CD4-positive, alpha-beta T cell treated with Interferon gamma for 1 hour (primary cell): ENCODE measurements around the gene MANEAL.
"Not testable (repeated sequence)": the region's sequence is repeated elsewhere in the genome, so short reads cannot be mapped to it uniquely, and the experiment has no call there.

Experiments used
- DNase-seq: peaks from one replicate; pipeline ENCODE4 v3.0.0-alpha.2; 2020

Gene MANEAL, protein sequence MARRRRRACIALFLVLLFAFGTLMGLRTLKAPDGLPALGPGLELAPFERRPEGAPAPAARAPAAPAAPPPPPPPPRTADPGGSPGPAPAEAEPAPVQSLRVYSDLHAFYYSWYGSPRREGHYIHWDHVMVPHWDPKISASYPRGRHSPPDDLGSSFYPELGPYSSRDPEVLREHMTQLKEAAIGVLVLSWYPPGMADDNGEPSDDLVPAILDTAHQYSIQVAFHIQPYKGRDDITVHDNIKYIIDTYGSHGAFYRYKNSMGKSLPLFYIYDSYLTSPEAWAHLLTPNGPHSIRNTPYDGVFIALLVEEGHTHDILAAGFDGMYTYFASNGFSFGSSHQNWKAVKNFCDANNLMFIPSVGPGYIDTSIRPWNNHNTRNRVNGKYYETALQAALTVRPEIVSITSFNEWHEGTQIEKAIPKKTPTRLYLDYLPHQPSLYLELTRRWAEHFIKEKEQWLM

DNA sequence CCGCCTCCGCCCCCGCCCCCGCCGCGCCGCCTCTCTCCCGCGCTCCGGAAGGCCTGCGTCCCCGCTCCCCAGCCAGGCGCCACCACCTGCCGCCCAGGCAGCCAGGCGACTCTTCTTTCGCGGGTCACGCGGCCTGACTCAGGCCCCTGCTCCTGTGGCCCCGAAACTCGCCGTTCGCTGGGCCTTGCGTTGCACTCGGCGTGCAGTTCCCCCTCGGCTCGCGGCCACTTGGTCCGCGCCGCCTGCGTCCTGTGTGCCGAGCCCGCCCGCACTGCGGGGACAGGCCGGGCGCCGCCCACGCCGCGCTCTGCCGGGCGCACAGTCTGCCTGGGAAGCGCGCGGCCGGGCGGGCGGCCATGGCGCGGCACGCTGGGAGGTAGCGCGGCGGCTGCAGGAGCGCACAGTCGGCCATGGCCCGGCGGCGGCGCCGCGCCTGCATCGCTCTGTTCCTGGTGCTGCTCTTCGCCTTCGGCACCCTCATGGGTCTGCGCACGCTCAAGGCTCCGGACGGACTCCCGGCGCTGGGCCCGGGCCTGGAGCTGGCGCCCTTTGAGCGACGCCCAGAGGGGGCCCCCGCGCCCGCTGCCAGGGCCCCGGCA is at the start of gene MANEAL:
Gene MANEAL (plus strand): TSS at position 75 of the 599 bp plus-strand sequence. CDS start 336 bp downstream, at position 411.
- DNase-seq, result peak; percentile 6

DNA sequence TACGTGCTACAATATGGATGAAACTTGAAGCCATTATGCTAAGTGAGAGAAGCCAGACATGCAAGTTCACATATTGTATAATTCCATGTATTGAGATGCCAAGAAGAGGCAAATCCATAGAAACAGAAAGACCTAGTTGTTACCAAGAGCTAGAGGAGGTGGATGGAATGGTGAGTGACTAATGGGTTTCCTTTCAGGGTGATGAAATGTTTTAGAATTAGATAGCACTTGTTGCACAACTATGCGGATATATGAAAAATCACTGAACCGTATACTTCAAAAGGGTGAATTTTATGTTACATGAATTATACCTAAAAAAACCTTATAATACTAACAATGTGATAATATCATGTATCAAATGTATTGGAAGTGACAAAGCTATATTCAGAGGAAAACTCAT is 46.8 kb upstream of the MANEAL start:
- DNase-seq, result no peak

DNA sequence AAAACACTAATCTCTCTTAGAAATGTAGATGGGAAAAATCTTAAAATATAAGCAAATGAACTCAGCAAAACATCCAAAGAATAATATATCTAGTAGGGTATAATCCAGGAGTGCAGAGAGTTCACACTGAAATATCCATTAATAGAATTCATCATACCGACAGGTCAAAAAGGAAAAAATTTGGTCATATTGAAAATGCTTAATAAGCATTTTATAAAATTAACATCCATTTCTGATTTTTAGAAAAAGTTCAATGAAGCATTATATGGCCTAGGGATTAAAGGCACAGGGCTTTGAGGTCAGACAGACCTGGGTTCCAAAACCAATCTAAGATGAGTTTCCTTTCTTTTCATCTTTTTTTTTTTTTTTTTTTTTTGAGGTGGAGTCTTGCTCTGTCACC is 45.1 kb upstream of the MANEAL start:
- no peak for DNase-seq

DNA sequence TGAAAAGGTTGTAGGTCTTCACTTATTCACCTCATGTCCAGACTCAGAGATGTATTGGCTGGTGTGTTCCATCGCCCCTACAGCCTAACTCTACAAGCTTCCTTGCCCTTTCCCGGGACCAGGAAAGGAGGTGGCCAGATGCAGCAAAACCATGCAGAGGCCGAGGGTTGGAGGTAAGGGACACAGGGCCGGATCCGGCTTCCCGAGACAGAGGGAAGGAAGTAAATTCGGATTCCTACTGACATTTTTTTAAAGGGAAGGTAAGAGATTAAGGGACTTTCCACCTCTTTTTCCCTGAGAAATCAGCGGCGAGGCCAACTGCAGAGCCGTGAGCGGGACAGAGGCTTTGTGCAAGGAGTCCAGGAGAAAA is 41.4 kb upstream of the MANEAL start:
- no peak for DNase-seq

DNA sequence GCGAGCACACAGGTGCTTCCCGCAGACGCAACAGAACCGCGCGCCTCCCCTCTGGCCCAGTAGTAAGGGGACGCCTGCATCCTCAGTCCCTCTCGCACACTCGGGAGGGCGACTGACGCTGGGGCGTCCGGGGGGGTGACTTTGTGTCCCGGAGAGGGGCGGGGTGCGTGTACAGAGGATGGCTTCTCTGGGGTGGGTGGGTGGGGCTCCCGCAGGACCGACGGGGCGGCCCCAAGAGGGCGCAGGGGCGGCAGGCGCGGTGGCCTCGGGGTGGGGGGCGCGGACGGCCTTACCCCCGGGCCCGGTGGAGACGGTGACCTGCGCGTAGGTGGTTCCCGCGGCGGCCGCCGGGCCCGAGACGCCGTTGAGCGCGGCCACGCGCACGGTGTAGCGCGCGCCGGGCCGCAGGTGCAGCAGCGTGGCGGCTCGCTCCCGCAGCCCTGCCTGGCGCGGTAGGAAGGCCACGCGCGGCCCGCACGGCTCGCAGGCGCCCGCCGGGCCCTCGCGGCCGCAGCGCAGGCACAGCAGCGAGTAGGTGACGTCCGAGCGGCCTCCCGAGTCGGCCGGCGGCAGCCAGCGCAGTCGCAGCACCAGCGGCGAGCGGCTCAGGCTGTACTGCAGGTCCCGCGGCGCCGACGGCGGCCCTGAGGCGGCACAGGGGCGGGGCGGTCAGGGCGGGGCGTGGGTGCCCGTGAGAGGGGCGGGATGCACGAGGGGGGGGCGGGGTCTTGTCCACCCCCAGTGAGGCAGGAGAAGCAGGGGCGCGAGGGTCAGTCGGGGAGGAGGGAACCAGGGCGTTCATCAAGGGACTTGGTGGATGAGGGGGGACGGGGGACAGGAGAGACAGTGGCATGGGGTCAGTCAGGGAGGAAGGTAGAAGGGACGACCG is 40.8 kb upstream of the MANEAL start:
- no peak for DNase-seq

DNA sequence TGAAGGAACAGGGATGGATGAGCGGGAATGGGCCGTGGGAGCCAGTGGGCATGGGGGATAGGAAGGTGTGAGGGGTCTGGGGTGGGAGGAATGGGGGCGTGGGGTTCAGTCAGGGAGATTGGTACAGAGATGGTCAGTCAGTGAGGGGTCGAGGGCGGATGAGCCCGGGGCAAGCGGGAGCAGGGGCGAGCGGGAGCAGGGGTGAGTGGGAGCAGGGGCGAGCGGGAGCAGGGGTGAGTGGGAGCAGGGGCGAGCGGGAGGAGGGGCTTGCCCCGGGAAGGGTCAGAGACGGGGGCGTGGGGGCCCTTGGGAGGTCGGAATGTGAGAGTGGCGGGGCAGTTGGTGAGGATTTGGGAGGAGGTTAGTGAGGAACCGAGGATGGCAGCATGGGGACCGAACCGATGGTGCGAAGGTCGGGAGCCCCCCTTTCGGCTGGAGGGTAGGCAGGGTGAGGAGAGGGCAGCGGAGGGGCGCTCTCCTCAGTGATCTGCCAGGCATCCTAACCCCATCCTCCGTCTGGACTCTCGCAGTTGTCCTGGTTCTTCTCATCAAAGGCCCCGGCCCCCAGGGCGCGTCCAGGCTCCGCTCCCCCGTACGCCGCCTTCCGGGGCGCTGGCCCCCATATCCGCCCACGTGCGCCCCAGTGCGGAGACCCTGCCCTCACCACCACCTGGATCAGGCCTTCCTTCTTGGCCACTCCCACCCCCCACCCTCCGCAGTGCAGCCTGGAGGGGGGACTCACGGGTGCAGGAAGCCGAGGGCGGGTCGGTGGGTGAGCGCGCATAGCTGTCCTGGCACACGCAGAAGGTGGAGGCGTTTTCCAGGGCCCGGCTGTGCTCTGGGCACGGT is 40.0 kb upstream of the MANEAL start:
- DNase-seq, result no peak

DNA sequence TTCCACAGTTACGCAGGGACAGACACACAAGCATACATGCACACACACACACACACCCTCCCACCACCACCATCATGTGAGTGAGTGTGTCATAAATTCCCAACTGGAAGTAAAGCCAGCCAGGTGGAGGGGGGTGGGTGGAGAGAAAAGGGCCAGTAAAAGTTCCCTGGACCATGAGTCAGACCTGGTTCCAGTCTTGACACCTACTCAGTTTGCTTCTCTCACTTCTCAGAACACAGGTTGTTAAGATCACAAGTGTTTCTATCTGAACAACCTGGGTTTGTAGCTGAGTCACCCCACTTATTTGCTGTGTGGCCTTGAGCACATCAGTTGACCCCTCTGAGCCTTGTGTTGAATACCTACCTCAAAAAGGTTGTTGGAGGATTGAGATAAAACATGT is 38.4 kb upstream of the MANEAL start:
- no peak for DNase-seq

DNA sequence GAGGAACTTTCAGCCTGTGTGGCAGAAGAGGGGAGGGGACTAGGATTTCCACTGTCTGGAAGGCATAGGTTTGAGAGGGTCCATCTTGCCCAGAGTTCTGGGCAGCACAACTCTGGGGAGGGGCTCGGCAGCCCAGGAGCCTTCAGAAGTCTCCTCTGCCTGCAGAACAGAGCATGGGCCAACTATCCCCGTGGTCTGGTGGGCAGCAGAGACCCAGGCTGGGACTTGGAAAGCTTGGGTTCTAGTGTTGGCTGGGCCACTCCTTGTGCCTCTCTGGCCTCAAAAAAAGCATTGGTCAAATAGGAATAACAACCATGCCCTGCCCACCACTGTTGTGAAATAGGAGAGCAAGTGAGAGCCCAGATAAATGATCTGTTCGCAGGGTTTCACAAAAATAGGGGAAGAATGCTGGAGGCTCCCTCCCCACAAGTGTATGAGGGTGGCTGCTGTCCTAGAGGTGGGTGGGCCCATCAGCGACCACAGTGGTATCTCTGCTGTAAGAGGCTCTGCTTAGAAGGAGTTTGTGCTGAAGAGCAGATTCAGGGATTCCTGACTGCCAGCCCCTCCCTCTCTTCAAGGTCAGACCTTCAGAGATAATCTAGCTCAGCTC is 37.6 kb upstream of the MANEAL start:
- no peak for DNase-seq

DNA sequence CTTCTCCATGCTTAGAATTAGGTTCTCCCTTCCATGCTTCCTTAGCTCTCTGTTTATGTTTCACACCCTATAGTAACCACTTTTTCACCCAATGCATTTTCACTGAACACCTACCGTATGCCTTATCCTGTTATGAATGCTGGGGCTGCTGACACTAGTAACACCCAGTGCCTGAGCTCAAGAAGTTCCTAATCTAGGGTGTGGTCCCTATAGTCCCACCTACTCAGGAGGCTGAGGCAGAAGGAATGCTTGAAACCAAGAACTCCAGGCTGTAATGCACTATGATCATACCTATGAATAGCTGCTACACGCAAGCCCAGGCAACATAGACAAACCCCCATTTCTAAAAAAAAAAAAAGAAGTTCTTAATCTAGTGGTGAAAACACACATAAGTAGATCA is 34.2 kb upstream of the MANEAL start:
- no peak for DNase-seq

DNA sequence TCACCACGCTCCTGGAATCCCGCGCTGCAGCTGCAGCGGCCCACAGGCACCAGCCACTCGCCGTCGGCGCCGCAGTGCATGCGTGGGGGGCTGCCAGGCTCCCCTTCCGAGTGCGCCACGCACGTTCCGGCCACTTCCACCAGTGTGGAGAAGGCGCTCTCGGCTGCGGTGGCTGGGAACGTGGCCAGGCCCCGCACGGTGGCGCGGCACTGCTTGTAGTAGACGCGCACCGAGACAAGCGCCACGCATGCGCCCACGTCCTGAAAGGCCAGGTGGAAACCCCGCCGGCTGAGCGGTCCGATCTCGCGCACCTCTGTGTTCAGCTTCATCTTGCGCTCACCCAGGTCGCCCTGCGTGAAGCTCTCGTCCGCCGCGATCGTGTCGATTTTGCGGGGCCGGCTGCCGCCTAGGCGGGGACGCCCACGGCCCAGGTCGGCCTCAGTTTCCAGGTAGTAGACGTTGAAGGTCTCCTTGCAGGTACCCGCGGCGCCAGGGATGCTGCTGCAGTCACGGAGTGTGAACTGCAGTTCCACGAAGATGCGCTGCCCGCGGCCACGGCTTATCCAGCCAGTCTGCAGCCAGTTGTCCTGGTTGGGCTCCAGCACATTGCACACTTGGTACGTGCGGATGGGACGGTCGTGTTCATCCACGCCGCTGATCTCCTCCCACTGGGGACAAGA is 32.1 kb upstream of the MANEAL start:
- no peak for DNase-seq

DNA sequence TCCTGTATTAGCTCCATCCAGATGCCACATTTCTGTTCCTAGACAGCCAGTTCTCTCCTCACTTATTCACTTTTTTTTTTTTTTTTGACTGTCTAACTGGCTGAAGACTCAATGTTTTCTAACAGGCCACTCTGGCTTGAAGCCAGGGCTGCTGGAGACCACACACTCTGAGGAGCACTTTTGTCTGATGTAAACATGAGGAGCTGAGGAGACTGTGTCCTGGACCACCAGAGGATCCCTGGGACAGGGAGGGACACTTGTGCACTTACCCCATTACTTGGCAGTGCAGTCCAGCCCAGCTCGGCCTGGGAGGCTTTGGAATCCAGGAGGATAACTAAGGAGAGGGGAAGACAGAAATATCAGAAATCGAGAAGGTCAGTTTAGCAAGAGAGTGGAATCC is 31.1 kb upstream of the MANEAL start:
- no peak for DNase-seq

DNA sequence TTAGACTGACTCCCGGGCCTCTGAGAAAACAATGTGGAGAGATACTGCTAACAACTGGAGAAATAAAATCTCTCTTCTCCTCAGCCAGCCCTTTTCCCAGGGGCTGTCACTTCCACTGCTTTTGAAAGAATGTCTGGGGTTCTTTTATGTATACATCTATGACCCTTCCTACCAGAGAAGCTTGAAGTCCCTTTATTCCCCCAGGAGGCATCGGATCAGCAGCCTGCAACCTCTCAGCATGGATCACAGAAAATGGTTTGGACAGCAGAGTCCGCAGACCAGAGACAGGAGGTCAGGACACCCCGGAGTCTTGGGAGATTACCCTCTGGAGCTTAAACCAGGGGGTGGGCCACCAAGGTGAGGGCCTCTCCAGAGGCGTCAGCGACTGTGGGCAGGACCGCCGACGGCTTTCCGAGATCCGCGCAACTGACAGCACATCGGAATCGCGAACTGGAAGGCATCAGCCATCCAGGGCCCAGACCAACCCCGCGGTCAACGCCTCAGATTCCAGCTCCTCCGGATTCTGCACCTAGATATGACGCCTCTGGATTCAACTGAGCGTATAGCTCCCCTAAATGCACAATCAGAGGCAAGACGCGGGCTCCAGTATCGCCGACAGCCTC is 29.7 kb upstream of the MANEAL start:
- DNase-seq, result no peak

DNA sequence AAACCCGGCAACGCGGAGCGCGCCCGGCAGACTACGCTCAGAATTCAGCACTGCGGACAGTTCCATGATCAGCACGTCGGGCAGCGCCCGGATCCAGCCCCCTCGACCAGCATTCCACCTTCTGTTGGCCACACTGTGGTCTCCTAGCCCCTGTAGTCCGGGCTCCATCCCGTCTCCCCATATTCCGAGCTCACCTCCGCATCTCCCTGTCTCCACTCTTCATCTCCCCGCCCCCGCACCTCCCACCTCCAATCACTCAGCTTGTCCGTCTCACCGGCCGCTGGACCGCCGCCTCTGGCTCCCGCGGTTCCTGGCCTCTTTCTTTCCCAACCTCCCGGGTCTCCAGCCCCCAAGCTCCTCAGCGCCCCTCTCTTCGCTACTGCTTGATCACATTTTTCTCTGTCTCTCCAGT is 29.2 kb upstream of the MANEAL start:
- no peak for DNase-seq

DNA sequence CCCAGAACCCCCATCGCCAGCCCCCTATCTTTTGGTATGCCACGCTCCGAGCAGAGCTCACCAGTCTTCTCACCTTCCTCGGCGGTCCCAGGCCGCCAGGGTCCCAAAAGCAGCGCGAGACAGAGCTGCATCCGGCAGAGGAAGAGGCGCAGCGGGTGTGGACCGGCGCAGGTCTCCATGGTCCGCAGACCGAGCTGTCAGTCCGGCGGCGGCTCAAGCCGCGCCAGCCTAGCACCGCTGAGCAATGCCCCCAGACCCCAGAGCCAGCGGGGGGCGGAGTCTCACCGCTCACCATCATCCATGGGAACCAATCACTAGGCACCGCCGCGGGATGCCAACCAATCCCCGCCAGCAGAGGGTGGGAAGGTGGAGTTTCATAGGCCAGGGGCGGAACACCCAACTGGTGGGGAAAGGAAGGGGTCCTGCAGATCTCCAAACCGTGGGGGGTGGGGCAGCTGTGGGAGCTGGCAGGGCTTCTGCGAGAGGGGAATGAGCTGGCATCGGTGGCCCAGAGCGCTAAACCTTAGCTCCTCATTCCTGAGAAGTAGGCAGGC is 28.7 kb upstream of the MANEAL start, which contains the start of gene EPHA10:
Gene EPHA10 (minus strand): TSS at position 233 of the 554 bp plus-strand sequence. CDS start 54 bp downstream, at position 179.
- DNase-seq, result no peak

DNA sequence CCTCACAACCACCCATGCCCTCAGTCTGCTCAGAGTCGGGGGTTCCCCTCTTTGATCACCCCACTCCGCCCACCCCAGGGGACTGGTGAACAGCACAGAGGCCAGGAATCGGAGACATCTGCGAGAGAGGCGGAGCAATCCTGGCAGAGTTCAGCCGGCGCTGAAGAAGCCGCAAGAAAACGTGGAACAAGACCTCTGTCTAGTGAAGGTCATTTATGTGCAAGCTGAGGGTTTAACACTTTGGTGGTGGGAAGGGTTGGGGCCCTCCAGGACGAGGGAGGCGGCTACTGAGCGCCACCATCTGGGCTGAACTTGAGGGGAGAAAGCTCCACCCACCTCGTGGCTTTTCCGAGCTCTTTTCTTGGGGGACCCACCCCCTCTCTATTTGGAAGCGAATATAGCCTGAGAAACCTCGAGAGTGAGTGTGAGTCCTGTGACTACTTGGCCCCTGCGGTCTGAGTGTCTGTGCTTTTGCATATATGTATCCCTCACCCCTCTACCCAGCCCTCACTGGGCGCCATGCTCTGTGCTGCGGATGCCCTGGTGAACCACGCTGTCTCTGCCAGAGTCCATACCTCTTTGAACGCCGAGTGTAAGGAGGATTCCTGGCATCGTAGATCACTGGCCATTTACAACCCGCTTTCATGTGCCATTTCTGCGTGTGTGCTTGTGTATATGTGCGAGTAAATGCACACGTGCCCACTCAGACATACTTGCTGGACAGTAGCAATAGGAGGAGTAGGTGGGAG is 27.6 kb upstream of the MANEAL start:
- DNase-seq, result no peak

DNA sequence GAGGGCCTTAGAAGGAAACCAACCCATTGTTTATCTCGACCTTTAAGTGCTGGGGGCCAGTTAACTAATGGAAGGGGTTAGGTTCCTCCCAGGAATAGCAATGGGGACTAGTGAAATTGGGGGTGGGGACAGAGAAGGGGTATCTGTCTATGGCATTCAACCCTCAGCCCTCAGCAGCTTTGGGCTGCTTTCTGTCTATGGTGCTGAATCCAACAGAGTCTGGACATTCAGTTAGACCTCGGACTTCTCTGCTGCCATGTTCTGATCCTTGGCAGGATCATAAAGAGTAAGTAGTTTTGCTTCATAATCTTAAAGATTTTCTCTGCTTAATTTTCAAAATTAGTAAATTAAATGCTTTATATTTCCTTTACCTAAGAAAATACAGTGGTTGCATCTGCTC is 26.2 kb upstream of the MANEAL start:
- no peak for DNase-seq

DNA sequence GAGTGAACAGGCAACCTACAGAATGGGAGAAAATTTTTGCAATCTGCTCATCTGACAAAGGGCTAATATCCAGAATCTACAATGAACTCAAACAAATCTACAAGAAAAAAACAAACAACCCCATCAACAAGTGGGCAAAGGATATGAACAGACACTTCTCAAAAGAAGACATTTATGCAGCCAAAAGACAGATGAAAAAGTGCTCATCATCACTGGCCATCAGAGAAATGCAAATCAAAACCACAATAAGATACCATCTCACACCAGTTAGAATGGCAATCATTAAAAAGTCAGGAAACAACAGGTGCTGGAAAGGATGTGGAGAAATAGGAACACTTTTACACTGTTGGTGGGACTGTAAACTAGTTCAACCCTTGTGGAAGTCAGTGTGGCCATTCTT is 22.2 kb upstream of the MANEAL start:
- not testable (repeated sequence) for DNase-seq

DNA sequence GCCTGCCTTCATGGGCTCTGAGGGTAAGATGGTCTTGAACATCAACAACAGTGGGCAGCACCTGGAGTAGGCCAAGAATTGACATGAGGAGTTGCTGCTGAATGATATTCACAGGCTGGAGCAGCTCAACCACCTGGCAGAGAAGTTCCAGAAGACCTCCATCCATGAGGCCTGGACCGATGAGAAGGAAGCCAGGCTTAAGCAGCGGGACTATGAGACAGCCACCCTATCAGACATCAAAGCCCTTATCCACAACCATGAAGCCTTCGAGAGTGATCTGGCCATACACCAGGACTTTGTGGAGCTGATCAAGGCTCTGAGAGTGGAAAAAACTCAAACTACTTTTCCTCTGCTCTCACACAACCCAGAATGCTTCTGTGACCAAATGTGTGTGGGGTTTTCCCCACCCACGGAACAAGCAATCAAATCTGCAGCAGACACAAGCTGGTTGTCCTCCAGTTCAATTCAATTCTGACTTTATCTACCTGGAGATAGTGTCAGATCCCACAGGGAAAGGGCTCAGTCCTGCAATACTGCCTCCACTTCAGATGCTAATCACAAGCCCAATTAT is 16.6 kb upstream of the MANEAL start:
- DNase-seq, result no peak

DNA sequence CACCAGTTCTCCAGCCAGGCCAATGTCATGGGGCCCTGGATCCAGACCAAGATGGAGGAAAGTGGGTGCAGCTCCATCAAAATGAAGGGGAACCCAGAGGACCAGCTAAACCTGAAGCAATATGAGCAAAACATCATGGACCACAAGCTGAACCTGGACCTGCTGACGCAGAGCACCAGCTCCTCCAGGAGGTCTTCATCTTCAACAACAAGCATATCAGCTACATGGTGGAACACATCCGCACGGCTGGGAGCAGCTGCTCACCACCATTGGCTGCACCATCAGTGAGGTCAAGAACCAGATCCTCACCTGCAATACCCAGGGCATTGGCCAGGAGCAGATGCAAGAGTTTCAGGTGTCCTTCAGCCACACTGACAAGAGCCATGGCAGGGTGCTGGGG is 15.0 kb upstream of the MANEAL start:
- DNase-seq, result no peak

DNA sequence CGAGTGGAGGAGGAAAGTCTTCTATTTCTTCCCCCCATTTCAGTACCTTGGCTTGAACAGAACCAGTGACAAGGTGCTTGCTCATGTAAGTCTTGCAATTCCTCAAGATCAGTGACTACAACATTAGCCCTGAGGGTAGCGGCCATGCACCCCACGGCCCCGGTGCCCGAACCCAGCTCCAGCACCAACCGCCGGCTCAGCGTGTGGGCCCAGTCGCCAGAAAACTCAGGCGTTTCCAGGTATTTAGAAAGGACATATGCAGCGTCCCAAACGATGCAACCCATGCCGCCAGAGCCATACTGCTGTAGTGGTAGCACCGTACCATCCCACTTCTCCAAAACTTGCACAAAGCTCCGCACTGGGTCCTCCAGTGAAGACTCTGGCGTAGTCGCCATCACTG is 11.2 kb upstream of the MANEAL start:
- no peak for DNase-seq
